Frontal cortex (tissue), 1 donor: ENCODE data around the gene PRR30. TPM values are rescaled to one million over a fixed set of nuclear protein-coding genes. Genes with fewer than 3 reads are reported as not detected.

Experiments used
- total RNA-seq: library from RNA; depleted of rRNA; stranded (reverse); fragments of >200 nt; gene quantifications from one replicate; pipeline ENCODE4 v1.2.3, GENCODE V29; 2014

The PRR30 gene
- total RNA-seq, 1 donor from 2014 or later = not detected

Other genes with a start within 250 kb of the PRR30 start
- 13.9 TPM for gene MAPRE3, start 168.8 kb downstream of the PRR30 start, total RNA-seq
- 7.7 TPM for gene TMEM214, start 106.4 kb downstream of the PRR30 start, total RNA-seq
- 13.5 TPM for gene AGBL5, start 87.7 kb downstream of the PRR30 start, total RNA-seq
- 163 TPM for gene OST4, start 67.8 kb downstream of the PRR30 start, total RNA-seq
- 4.1 TPM for gene EMILIN1, start 60.8 kb downstream of the PRR30 start, total RNA-seq
- 4.9 TPM for gene KHK, start 52.6 kb downstream of the PRR30 start, total RNA-seq
- gene CGREF1, start 20.3 kb downstream of the PRR30 start, total RNA-seq = 18.3 TPM
- gene ABHD1, start 15.6 kb downstream of the PRR30 start, total RNA-seq = 0.41 TPM
- gene PREB, start 4.8 kb downstream of the PRR30 start, total RNA-seq = 20.8 TPM
- not detected for gene TCF23, start 9.6 kb upstream of the PRR30 start, total RNA-seq
- 37.5 TPM for gene ATRAID, start 72.6 kb upstream of the PRR30 start, total RNA-seq
- 17.1 TPM for gene SLC5A6, start 72.9 kb upstream of the PRR30 start, total RNA-seq
- 13.9 TPM for gene CAD, start 78.0 kb upstream of the PRR30 start, total RNA-seq
- 0.82 TPM for gene SLC30A3, start 123.6 kb upstream of the PRR30 start, total RNA-seq
- gene DNAJC5G, start 136.0 kb upstream of the PRR30 start, total RNA-seq = not detected
- not detected for gene TRIM54, start 143.0 kb upstream of the PRR30 start, total RNA-seq
- 1.2 TPM for gene UCN, start 169.0 kb upstream of the PRR30 start, total RNA-seq
- gene MPV17, start 183.7 kb upstream of the PRR30 start, total RNA-seq = 41.6 TPM
- 37.5 TPM for gene GTF3C2, start 217.4 kb upstream of the PRR30 start, total RNA-seq
- gene EIF2B4, start 230.9 kb upstream of the PRR30 start, total RNA-seq = 16.7 TPM
- gene SNX17, start 231.2 kb upstream of the PRR30 start, total RNA-seq = 47.7 TPM
- 12.6 TPM for gene ZNF513, start 241.3 kb upstream of the PRR30 start, total RNA-seq